Measurements from ENCODE around the gene TNRC18. TPM values are rescaled to one million over a fixed set of nuclear protein-coding genes. Genes with fewer than 3 reads are reported as not detected.

The TNRC18 gene
- total RNA-seq, 1 donor from 2014 or later: 197 TPM

- Mint-ChIP-seq H3K36me3 (ENCODE audit: insufficient read depth) (no peaks in the 10 kb centered on the region), H3K9me3 (ENCODE audit: low read depth) (no peaks in the 10 kb centered on the region), H3K27me3 (peaks cover 39% of the 10 kb centered on the region), H3K4me3 (ENCODE audit: low read depth) (no peak overlapping the region), H3K27ac (no peak overlapping the region), H3K4me1 (ENCODE audit: low read depth) (no peaks in the 10 kb centered on the region)
- no peak for TF ChIP-seq CTCF (IDR thresholded peaks at IDR 0.05; ENCODE audit: unreplicated experiment)
- DNase-seq (ENCODE audit: low spot score, unreplicated experiment): no peak
These were observed 35.4 kb upstream of the TNRC18 start for GRCh38 chr7:5458921-5459480.

- Mint-ChIP-seq H3K4me1 (ENCODE audit: low read depth) (no peaks in the 10 kb centered on the region), H3K4me3 (ENCODE audit: low read depth) (no peak overlapping the region), H3K36me3 (ENCODE audit: insufficient read depth) (no peaks in the 10 kb centered on the region), H3K9me3 (ENCODE audit: low read depth) (no peaks in the 10 kb centered on the region), H3K27ac (no peak overlapping the region), H3K27me3 (peaks cover 44% of the 10 kb centered on the region)
- no peak for DNase-seq (ENCODE audit: low spot score, unreplicated experiment)
- TF ChIP-seq CTCF (IDR thresholded peaks at IDR 0.05; ENCODE audit: unreplicated experiment): no peak
These were observed 33.7 kb upstream of the TNRC18 start for GRCh38 chr7:5457245-5457735.

- no peaks in the 10 kb centered on the region for H3K4me1 Mint-ChIP-seq (ENCODE audit: low read depth)
- TF ChIP-seq CTCF (IDR thresholded peaks at IDR 0.05; ENCODE audit: unreplicated experiment): no peak
- no peak overlapping the region for H3K4me3 Mint-ChIP-seq (ENCODE audit: low read depth)
- no peaks in the 10 kb centered on the region for H3K36me3 Mint-ChIP-seq (ENCODE audit: insufficient read depth)
- peaks cover 44% of the 10 kb centered on the region for H3K27me3 Mint-ChIP-seq
- peak overlapping the region; percentile 75 for H3K27ac Mint-ChIP-seq
- DNase-seq (ENCODE audit: low spot score, unreplicated experiment): no peak
- no peaks in the 10 kb centered on the region for H3K9me3 Mint-ChIP-seq (ENCODE audit: low read depth)
These were observed 32.8 kb upstream of the TNRC18 start for GRCh38 chr7:5456409-5456808.

- no peaks in the 10 kb centered on the region for H3K9me3 Mint-ChIP-seq (ENCODE audit: low read depth)
- H3K4me1 Mint-ChIP-seq (ENCODE audit: low read depth): peaks cover 2% of the 10 kb centered on the region
- H3K36me3 Mint-ChIP-seq (ENCODE audit: insufficient read depth): no peaks in the 10 kb centered on the region
- H3K27me3 Mint-ChIP-seq: peaks cover 40% of the 10 kb centered on the region
- no peak for DNase-seq (ENCODE audit: low spot score, unreplicated experiment)
- no peak for TF ChIP-seq CTCF (IDR thresholded peaks at IDR 0.05; ENCODE audit: unreplicated experiment)
- no peak overlapping the region for H3K4me3 Mint-ChIP-seq (ENCODE audit: low read depth)
- H3K27ac Mint-ChIP-seq: no peak overlapping the region
These were observed 32.1 kb upstream of the TNRC18 start for GRCh38 chr7:5455581-5456219.

GRCh38 chr7:5455175-5455574, 31.5 kb upstream of the TNRC18 start:
- Mint-ChIP-seq H3K4me1 (ENCODE audit: low read depth) (peaks cover 3% of the 10 kb centered on the region), H3K27me3 (peaks cover 40% of the 10 kb centered on the region), H3K27ac (no peak overlapping the region), H3K36me3 (ENCODE audit: insufficient read depth) (no peaks in the 10 kb centered on the region), H3K4me3 (ENCODE audit: low read depth) (no peak overlapping the region), H3K9me3 (ENCODE audit: low read depth) (no peaks in the 10 kb centered on the region)
- no peak for DNase-seq (ENCODE audit: low spot score, unreplicated experiment)
- no peak for TF ChIP-seq CTCF (IDR thresholded peaks at IDR 0.05; ENCODE audit: unreplicated experiment)
